ENCODE measurements around the gene NPC2.

Gene NPC2

DNA sequence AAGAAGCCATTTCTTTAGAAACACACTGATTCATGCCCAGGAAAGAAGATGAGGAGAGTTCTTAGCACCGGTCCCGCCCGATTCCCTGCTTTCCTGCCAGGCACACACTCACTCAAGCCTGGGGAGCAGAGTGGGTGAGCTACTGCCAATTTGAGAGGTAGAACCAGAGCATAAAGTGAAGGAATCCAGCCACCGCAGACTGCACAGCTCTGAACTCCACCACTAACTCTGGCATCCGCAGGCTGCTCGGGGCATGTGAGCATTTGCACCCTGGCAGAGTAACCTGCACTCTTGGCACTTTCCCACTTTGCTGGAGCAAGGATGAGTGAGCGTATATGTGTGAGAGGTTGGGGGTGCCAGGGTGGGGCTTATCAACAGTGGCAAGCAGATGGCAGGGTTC lies 63.1 kb downstream of the NPC2 start:
- in situ Hi-C loops (cut with HindIII; ENCODE audit: low sequenced_read_pairs) = no loop called here
